Neural progenitor cell (in vitro differentiated cells): Measurements from ENCODE around the gene ADGRV1. TPM values are rescaled to one million over a fixed set of nuclear protein-coding genes. Genes with fewer than 3 reads are reported as not detected.

Experiments
- DNase-seq: peaks from one replicate; pipeline ENCODE4 v3.0.0-alpha.2; 2016; ENCODE audit warnings: low spot score
- H2AFZ ChIP-seq: fragments of 200-600 bp; sonication (generic); replicated peaks from 2 replicates; pipeline ENCODE4 v1.6.1; 2016; ENCODE audit warnings: antibody characterized with exemption
- H3F3A ChIP-seq: fragments of 200-600 bp; sonication (generic); 2 replicates; pipeline ENCODE4 v1.6.1; 2016; ENCODE audit warnings: antibody characterized with exemption, low read depth
- H3K27ac ChIP-seq: fragments of 200-600 bp; sonication (generic); 2 replicates; pipeline ENCODE4 v1.5.1; 2016; ENCODE audit warnings: mild to moderate bottlenecking
- H3K27me3 ChIP-seq: fragments of 200-600 bp; sonication (generic); 2 replicates; pipeline ENCODE4 v1.6.1; 2016; ENCODE audit warnings: mild to moderate bottlenecking, moderate library complexity
- H3K36me3 ChIP-seq: fragments of 200-600 bp; sonication (generic); 2 replicates; pipeline ENCODE4 v1.5.1; 2016
- H3K4me1 ChIP-seq: fragments of 200-600 bp; sonication (generic); 2 replicates; pipeline ENCODE4 v1.6.1; 2016; ENCODE audit warnings: mixed run types
- H3K4me2 ChIP-seq: fragments of 200-600 bp; sonication (generic); 2 replicates; pipeline ENCODE4 v1.6.1; 2016
- H3K4me3 ChIP-seq: fragments of 200-600 bp; sonication (generic); 2 replicates; pipeline ENCODE4 v1.5.1; 2016
- H3K79me2 ChIP-seq: fragments of 200-600 bp; sonication (generic); 2 replicates; pipeline ENCODE4 v1.6.1; 2016; ENCODE audit warnings: low read depth
- H3K9ac ChIP-seq: fragments of 200-600 bp; sonication (generic); 2 replicates; pipeline ENCODE4 v1.6.1; 2016
- H3K9me3 ChIP-seq: fragments of 200-600 bp; sonication (generic); 2 replicates; pipeline ENCODE4 v1.5.1; 2016; ENCODE audit warnings: low read depth
- H4K20me1 ChIP-seq: fragments of 200-600 bp; sonication (generic); 2 replicates; pipeline ENCODE4 v1.6.1; 2016; ENCODE audit warnings: low read depth
- H3K27ac Mint-ChIP-seq: 3 replicates; pipeline ENCODE4 v1.8.0; 2021; ENCODE audit warnings: mixed read lengths
- H3K27me3 Mint-ChIP-seq: 2 replicates; pipeline ENCODE4 v1.8.0; 2022; ENCODE audit warnings: low read depth, mild to moderate bottlenecking, inconsistent platforms, moderate library complexity, mixed read lengths; ENCODE audit not compliant: insufficient read depth
- H3K36me3 Mint-ChIP-seq: 3 replicates; pipeline ENCODE4 v1.8.0; 2021; ENCODE audit warnings: mixed read lengths
- H3K4me1 Mint-ChIP-seq: 3 replicates; pipeline ENCODE4 v1.8.0; 2021; ENCODE audit warnings: mixed read lengths
- H3K4me3 Mint-ChIP-seq: 3 replicates; pipeline ENCODE4 v1.8.0; 2021; ENCODE audit warnings: mild to moderate bottlenecking, moderate library complexity, mixed read lengths
- H3K9me3 Mint-ChIP-seq: 3 replicates; pipeline ENCODE4 v1.8.0; 2020; ENCODE audit warnings: mixed read lengths
- CTCF ChIP-seq: fragments of 200-600 bp; sonication (generic); IDR thresholded peaks from 2 replicates; pipeline ENCODE4 v1.5.1; 2017; ENCODE audit warnings: antibody characterized with exemption, mild to moderate bottlenecking
- EZH2 ChIP-seq: fragments of 200-600 bp; sonication (generic); IDR thresholded peaks from 2 replicates; pipeline ENCODE4 v1.6.1; 2017; ENCODE audit warnings: antibody characterized with exemption, mild to moderate bottlenecking, moderate library complexity
- EZH2phosphoT487 ChIP-seq: fragments of 200-600 bp; sonication (generic); IDR thresholded peaks from 2 replicates; pipeline ENCODE4 v1.6.1; 2017; ENCODE audit warnings: antibody characterized with exemption
- total RNA-seq: library from RNA; depleted of rRNA; stranded (reverse); fragments of >200 nt; gene quantifications from 2 replicates; pipeline ENCODE4 v1.2.3, GENCODE V29; 2015; ENCODE audit warnings: low replicate concordance

ADGRV1 gene
- total RNA-seq, 1 donor from 2014 or later = 151 TPM

GRCh38 chr5:90621848-90622247 lies 63.3 kb downstream of the ADGRV1 start:
- Mint-ChIP-seq H3K27me3 (no peaks in the 10 kb centered on the region), H3K4me1 (peaks cover 24% of the 10 kb centered on the region), H3K9me3 (peaks cover 4% of the 10 kb centered on the region), H3K36me3 (peaks cover 23% of the 10 kb centered on the region), H3K4me3 (no peak overlapping the region), H3K27ac (no peak overlapping the region)
- Histone ChIP-seq H3K4me1 (peaks cover 8% of the 10 kb centered on the region), H2AFZ (no peak overlapping the region), H3K9me3 (no peaks in the 10 kb centered on the region), H3K4me3 (no peak overlapping the region), H3K79me2 (peaks cover 1% of the 10 kb centered on the region), H3K9ac (no peak overlapping the region), H3K27ac (no peak overlapping the region), H3K36me3 (peaks cover 8% of the 10 kb centered on the region), H3K4me2 (no peak overlapping the region), H4K20me1 (peaks cover 7% of the 10 kb centered on the region), H3F3A (peaks cover 6% of the 10 kb centered on the region), H3K27me3 (no peaks in the 10 kb centered on the region)
- TF ChIP-seq EZH2 = no peak
- DNase-seq = no peak

GRCh38 chr5:90626493-90626892 lies 67.9 kb downstream of the ADGRV1 start:
- H4K20me1 ChIP-seq = no peaks in the 10 kb centered on the region
- Mint-ChIP-seq H3K4me3 (no peak overlapping the region), H3K36me3 (peaks cover 30% of the 10 kb centered on the region), H3K27me3 (no peaks in the 10 kb centered on the region), H3K27ac (no peak overlapping the region), H3K4me1 (peaks cover 11% of the 10 kb centered on the region), H3K9me3 (no peaks in the 10 kb centered on the region)
- TF ChIP-seq EZH2phosphoT487 (no peak), EZH2 (no peak), CTCF (no peak)
- no peaks in the 10 kb centered on the region for H3K4me1 ChIP-seq
- H3K79me2 ChIP-seq = no peaks in the 10 kb centered on the region
- H3K27ac ChIP-seq = no peak overlapping the region
- no peak overlapping the region for H3K4me3 ChIP-seq
- DNase-seq = no peak
- H3K27me3 ChIP-seq = no peaks in the 10 kb centered on the region
- H3K36me3 ChIP-seq = peaks cover 13% of the 10 kb centered on the region
- no peak overlapping the region for H3K9ac ChIP-seq
- no peaks in the 10 kb centered on the region for H3F3A ChIP-seq
- no peaks in the 10 kb centered on the region for H3K9me3 ChIP-seq
- H2AFZ ChIP-seq = no peak overlapping the region
- no peak overlapping the region for H3K4me2 ChIP-seq

GRCh38 chr5:90628492-90628891 lies 69.9 kb downstream of the ADGRV1 start:
- peak overlapping the region; percentile 27 for H3K27ac Mint-ChIP-seq
- TF ChIP-seq EZH2phosphoT487 (no peak), EZH2 (no peak), CTCF (no peak)
- H3K27ac ChIP-seq = no peak overlapping the region
- H3F3A ChIP-seq = no peaks in the 10 kb centered on the region
- H3K9me3 Mint-ChIP-seq = no peaks in the 10 kb centered on the region
- DNase-seq = no peak
- peaks cover 13% of the 10 kb centered on the region for H3K36me3 ChIP-seq
- no peaks in the 10 kb centered on the region for H3K27me3 ChIP-seq
- peaks cover 32% of the 10 kb centered on the region for H3K36me3 Mint-ChIP-seq
- no peaks in the 10 kb centered on the region for H3K9me3 ChIP-seq
- H2AFZ ChIP-seq = no peak overlapping the region
- H3K79me2 ChIP-seq = peaks cover 14% of the 10 kb centered on the region
- H4K20me1 ChIP-seq = no peaks in the 10 kb centered on the region
- no peak overlapping the region for H3K4me3 Mint-ChIP-seq
- peaks cover 15% of the 10 kb centered on the region for H3K4me1 Mint-ChIP-seq
- no peak overlapping the region for H3K9ac ChIP-seq
- no peaks in the 10 kb centered on the region for H3K27me3 Mint-ChIP-seq
- peaks cover 14% of the 10 kb centered on the region for H3K4me1 ChIP-seq
- H3K4me3 ChIP-seq = no peak overlapping the region
- no peak overlapping the region for H3K4me2 ChIP-seq

- H3K27ac Mint-ChIP-seq = no peak overlapping the region
These were observed 74.2 kb downstream of the ADGRV1 start for GRCh38 chr5:90632791-90633190.

More at GRCh38 chr5:90632791-90633190, 74.2 kb downstream of the ADGRV1 start:
- no peaks in the 10 kb centered on the region for H4K20me1 ChIP-seq
- H3K79me2 ChIP-seq = peaks cover 14% of the 10 kb centered on the region
- DNase-seq = peak; percentile 14
- Mint-ChIP-seq H3K9me3 (no peaks in the 10 kb centered on the region), H3K36me3 (peaks cover 23% of the 10 kb centered on the region), H3K4me1 (peaks cover 20% of the 10 kb centered on the region), H3K27me3 (no peaks in the 10 kb centered on the region), H3K4me3 (no peak overlapping the region)
- H3F3A ChIP-seq = no peaks in the 10 kb centered on the region
- peak overlapping the region; percentile 44 for H3K4me2 ChIP-seq
- H3K4me3 ChIP-seq = no peak overlapping the region
- no peaks in the 10 kb centered on the region for H3K27me3 ChIP-seq
- H3K36me3 ChIP-seq = peaks cover 18% of the 10 kb centered on the region
- TF ChIP-seq CTCF (no peak), EZH2phosphoT487 (no peak), EZH2 (no peak)
- H3K9ac ChIP-seq = no peak overlapping the region
- H3K4me1 ChIP-seq = peaks cover 14% of the 10 kb centered on the region
- peak overlapping the region; percentile 51 for H3K27ac ChIP-seq
- no peak overlapping the region for H2AFZ ChIP-seq
- no peaks in the 10 kb centered on the region for H3K9me3 ChIP-seq
